Colonic mucosa (tissue), 4 donors: ENCODE results near the gene TMEM266. TPM values are rescaled to one million over a fixed set of nuclear protein-coding genes. Genes with fewer than 3 reads are reported as not detected.
"Not testable (repeated sequence)": the region's sequence is repeated elsewhere in the genome, so short reads cannot be mapped to it uniquely, and the experiment has no call there.

Experiments
- DNase-seq: peaks from one replicate; pipeline ENCODE4 v3.0.0-alpha.2; 2020
- H3K27ac ChIP-seq: fragments of 200-600 bp; one replicate; pipeline ENCODE4 v1.8.0; 2021
- H3K27me3 ChIP-seq: fragments of 200-600 bp; one replicate; pipeline ENCODE4 v1.8.0; 2021
- H3K36me3 ChIP-seq: fragments of 200-600 bp; one replicate; pipeline ENCODE4 v1.8.0; 2021
- H3K4me1 ChIP-seq: fragments of 200-600 bp; one replicate; pipeline ENCODE4 v1.8.0; 2021; ENCODE audit warnings: mild to moderate bottlenecking
- H3K4me3 ChIP-seq: fragments of 200-600 bp; one replicate; pipeline ENCODE4 v1.8.0; 2021
- H3K9ac ChIP-seq, 2 donors: one replicate each; pipeline ENCODE4 v1.7.0; 2013; ENCODE audit warnings: control low read depth in 2 of 2, low read depth in 2 of 2, low read length in 2 of 2
- H3K9me3 ChIP-seq: fragments of 200-600 bp; one replicate; pipeline ENCODE4 v1.8.0; 2021
- CTCF ChIP-seq: fragments of 200-600 bp; IDR thresholded peaks from one replicate; pipeline ENCODE4 v1.8.0; 2022; ENCODE audit warnings: antibody characterized with exemption, mild to moderate bottlenecking
- intact Hi-C: fragments of 100-400 bp; cut with DNase I; formaldehyde crosslinking; loops from one replicate; pipeline ENCODE4 v1.14.1; 2022
- total RNA-seq, 2 donors: library from RNA; stranded (reverse); fragmentation: NEBNext Ultra II Directional in 1 of 2; extraction: Animal tissue kit (Norgen Biotek cat#: 25700) in 1 of 2; gene quantifications; one replicate each; pipeline ENCODE4 v1.2.1, GENCODE V29; 2021
- donor health status: healthy.
- donor health status: DM: no; HTN: no; CAD: no.
- donor health status: DM: no; HTN: no; CAD: no.

TMEM266 gene
- total RNA-seq, 2 donors from 2014 or later = not detected

- intact Hi-C loops = no loop called here
- H3K27me3 ChIP-seq = no peaks in the 10 kb centered on the region
- TF ChIP-seq CTCF = no peak
- no peak for DNase-seq
- H3K4me3 ChIP-seq = no peak overlapping the region
- H3K9ac ChIP-seq = no peak overlapping the region
- no peaks in the 10 kb centered on the region for H3K4me1 ChIP-seq
- no peaks in the 10 kb centered on the region for H3K9me3 ChIP-seq
- no peak overlapping the region for H3K27ac ChIP-seq
- H3K36me3 ChIP-seq = no peaks in the 10 kb centered on the region
Measured at GRCh38 chr15:76032046-76032445, 27.7 kb upstream of the TMEM266 start.

- no peak for TF ChIP-seq CTCF
- DNase-seq = no peak
- Histone ChIP-seq H3K4me1 (no peaks in the 10 kb centered on the region), H3K27me3 (no peaks in the 10 kb centered on the region), H3K4me3 (no peak overlapping the region), H3K9ac (no peak overlapping the region), H3K27ac (no peak overlapping the region), H3K9me3 (no peaks in the 10 kb centered on the region), H3K36me3 (no peaks in the 10 kb centered on the region)
- intact Hi-C loops = no loop called here
Measured at GRCh38 chr15:76033438-76033837, 26.3 kb upstream of the TMEM266 start.

GRCh38 chr15:76034111-76034510, 25.7 kb upstream of the TMEM266 start:
- Histone ChIP-seq H3K9me3 (no peaks in the 10 kb centered on the region), H3K27ac (no peak overlapping the region), H3K4me3 (no peak overlapping the region), H3K36me3 (no peaks in the 10 kb centered on the region), H3K4me1 (no peaks in the 10 kb centered on the region), H3K9ac (no peak overlapping the region), H3K27me3 (no peaks in the 10 kb centered on the region)
- intact Hi-C loops = no loop called here
- no peak for DNase-seq
- no peak for TF ChIP-seq CTCF

GRCh38 chr15:76035593-76035992, 24.2 kb upstream of the TMEM266 start:
- Histone ChIP-seq H3K4me3 (no peak overlapping the region), H3K27me3 (no peaks in the 10 kb centered on the region), H3K27ac (no peak overlapping the region), H3K9ac (no peak overlapping the region), H3K4me1 (no peaks in the 10 kb centered on the region), H3K36me3 (no peaks in the 10 kb centered on the region), H3K9me3 (no peaks in the 10 kb centered on the region)
- no peak for DNase-seq
- intact Hi-C loops = no loop called here
- no peak for TF ChIP-seq CTCF

GRCh38 chr15:76038512-76038911, 21.3 kb upstream of the TMEM266 start:
- no peak for TF ChIP-seq CTCF
- Histone ChIP-seq H3K9me3 (no peaks in the 10 kb centered on the region), H3K27me3 (no peaks in the 10 kb centered on the region), H3K4me1 (no peaks in the 10 kb centered on the region), H3K27ac (no peak overlapping the region), H3K36me3 (no peaks in the 10 kb centered on the region), H3K4me3 (no peak overlapping the region), H3K9ac (no peak overlapping the region)
- intact Hi-C loops = no loop called here
- DNase-seq = no peak

- H3K9me3 ChIP-seq, intact Hi-C loops, H3K36me3 ChIP-seq, DNase-seq, H3K27ac ChIP-seq, H3K4me3 ChIP-seq, H3K9ac ChIP-seq, H3K4me1 ChIP-seq: not testable (repeated sequence)
- H3K27me3 ChIP-seq = peaks cover 14% of the 10 kb centered on the region
Measured at GRCh38 chr15:76054201-76054600, 5.6 kb upstream of the TMEM266 start.
